ENCODE data around the gene LHX1.

GRCh38 chr17:36980280-36980761 lies 43.0 kb downstream of the LHX1 start:
- TF ChIP-seq CTCF (conservative IDR thresholded peaks at IDR 0.05; ENCODE audit: low read length) (no peak), EZH2phosphoT487 (IDR thresholded peaks at IDR 0.05; ENCODE audit: borderline replicate concordance) (no peak)

Data from Loucy (cell line).